ENCODE measurements around the gene PMIS2.

PMIS2 gene

GRCh38 chr19:35585848-35586247 is at the start of gene PMIS2:
Gene PMIS2 (plus strand): TSS chr19:35586173. CDS start chr19:35586260, 87 bp downstream.
- DNase-seq (ENCODE audit: low spot score): no peak

DNA sequence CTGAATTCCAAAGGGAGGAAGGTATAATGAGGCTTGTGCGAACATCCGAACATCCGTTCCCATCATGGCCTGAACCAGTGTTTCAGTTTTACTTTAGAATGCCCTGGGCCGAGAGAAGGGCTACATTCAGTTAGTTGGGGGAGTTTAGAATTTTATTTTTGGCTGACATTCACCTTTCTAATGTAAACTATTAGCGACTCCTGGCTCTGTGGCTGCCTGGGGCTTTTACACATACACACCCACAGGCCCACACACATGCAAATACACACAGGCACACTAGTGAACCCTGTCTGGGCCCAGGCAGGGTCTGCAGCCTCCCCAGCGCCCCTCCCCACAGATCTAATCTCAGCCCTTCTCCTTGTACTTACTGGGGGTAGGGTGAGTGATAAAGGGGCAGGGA is 46.7 kb upstream of the PMIS2 start:
- no peak for DNase-seq (ENCODE audit: low spot score)

DNA sequence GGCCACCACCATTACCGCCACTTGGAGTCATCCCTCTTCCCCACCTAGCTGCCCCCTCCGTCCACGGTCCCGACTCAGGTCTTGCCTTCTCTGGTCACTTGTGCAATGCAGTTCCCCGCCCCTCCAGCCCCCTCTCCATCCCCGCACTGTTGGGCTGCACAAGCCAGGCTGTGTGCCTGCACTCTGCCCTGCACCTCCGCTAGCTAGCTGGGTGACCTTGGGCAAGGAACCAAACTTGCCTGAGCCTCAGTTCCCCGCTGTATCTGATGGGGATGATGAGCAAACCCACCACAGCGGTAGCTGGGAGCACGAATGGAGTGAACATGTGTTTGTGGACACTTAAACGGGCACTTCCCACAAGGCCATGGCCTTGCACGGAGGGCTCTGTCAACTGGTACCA is 46.1 kb upstream of the PMIS2 start:
- DNase-seq (ENCODE audit: low spot score): no peak

DNA sequence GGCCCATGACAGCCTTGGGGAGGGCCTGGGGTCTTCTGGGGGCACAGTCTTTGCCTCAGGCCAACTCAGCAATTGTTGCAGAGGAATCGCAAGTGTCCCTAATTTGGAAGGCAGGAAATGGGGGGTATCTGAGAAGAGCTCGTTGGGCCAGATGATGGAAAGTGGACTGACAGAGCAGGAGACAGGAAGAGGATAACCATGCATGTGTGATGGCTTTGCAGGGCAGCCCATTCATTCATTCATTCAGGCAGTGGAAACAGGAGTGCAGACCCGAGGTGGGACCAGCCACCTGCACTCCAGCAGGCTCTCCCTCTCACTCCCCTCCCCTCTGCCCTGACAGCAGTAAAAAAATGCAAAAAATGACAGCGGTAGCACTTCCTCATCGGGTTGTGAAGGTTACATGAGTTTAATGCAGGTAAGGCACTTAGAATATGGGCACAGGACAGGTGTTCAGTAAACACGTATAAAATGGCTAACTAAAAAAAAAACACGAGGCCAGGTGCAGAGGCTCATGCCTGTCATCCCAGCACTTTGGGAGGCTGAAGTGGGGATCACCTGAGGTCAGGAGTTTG is 45.5 kb upstream of the PMIS2 start:
- DNase-seq (ENCODE audit: low spot score): no peak

DNA sequence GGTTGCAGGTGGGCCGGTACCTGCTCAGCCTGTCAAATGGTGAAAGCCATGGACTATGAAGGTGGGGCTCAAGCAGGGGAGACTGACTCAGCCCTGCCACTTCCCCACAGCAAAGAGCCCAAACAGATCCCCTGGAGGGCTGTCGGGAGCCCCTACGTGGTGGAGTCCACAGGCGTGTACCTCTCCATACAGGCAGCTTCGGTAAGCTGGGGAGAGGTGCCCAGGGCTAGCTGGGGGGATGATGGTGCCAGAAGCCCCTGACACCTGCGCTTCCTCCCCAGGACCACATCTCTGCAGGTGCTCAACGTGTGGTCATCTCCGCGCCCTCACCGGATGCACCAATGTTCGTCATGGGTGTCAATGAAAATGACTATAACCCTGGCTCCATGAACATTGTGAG is 43.8 kb upstream of the PMIS2 start:
- DNase-seq (ENCODE audit: low spot score): no peak

- no peak for DNase-seq (ENCODE audit: low spot score)
Observed at GRCh38 chr19:35543280-35544109, 42.5 kb upstream of the PMIS2 start.

DNA sequence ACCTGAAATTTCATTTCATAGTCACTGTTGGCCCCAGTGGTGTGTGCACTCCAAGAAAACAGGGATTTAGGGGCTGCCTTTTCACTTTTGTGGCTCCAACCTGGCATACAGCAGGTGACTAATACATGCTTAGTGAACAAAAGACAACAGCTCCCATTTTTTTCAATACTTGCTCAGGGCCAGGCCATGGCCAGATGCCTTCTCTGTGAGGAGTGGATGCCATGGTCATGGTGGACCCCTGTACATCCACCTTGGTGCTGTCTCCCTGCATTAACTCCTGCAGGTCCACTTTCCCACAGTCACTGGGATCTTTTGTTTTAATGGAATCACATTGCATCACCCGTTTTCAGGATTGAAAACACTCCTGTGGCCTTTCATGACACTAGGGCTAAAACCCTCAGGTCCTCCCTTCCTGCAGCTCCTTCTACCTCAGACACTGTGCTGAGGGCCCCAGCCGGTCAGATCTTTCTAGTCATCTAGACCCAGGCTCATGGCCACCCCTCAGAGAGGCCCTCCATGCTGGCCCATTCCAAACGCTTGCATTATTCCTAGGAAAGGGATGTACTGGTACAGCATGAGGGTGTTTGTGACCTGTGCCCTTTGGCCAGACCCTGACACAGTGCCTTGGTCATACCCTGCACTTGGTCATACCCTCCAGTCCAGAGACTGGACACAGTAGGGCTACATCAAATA is 41.7 kb upstream of the PMIS2 start:
- DNase-seq (ENCODE audit: low spot score): no peak

GRCh38 chr19:35545001-35545854 is 40.7 kb upstream of the PMIS2 start, which contains the start of gene TMEM147:
Gene TMEM147 (plus strand): TSS chr19:35545626. CDS start chr19:35545740, 114 bp downstream.
- DNase-seq (ENCODE audit: low spot score): peak; percentile 89

DNA sequence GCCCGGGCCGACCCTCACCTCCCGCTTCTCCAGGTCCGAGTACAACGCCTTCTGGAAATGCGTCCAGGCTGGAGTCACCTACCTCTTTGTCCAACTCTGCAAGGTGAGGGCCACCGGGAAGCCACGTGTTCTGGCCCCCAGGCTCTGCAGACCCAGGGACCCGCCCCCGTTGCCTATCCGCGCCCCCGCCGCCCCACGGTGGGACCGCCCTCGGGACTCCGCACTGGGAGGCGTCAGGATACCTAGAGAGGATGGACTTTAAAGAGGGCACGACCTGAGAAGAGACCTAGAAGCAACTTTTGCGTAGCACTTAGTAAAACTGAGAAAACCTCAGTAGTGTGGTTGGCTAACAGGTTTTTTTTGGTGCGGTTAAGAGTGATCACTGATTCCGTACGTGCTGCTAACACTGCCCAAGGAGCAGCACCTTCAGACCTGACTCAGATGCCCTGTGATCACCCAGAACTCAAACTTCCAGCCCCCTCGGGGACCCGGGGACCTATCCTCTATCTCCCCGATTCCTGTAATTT is 40.1 kb upstream of the PMIS2 start:
- DNase-seq (ENCODE audit: low spot score): no peak

DNA sequence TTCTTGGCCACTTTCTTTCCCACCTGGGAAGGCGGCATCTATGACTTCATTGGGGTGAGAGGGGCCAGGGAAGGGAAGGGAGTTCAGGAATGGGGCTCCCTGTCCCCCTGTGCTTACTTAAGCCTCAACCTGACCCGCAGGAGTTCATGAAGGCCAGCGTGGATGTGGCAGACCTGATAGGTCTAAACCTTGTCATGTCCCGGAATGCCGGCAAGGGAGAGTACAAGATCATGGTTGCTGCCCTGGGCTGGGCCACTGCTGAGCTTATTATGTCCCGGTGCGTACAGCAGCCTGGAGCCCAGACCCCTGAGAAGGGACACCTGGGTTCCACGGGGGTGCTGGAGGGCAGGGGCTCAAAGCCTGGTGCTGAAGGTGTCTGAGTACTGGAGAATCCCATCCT is 39.4 kb upstream of the PMIS2 start:
- no peak for DNase-seq (ENCODE audit: low spot score)

- DNase-seq (ENCODE audit: low spot score): peak; percentile 47
Observed at GRCh38 chr19:35549174-35549788, 36.7 kb upstream of the PMIS2 start.

GRCh38 chr19:35549879-35550523 is 36.0 kb upstream of the PMIS2 start:
- no peak for DNase-seq (ENCODE audit: low spot score)

- DNase-seq (ENCODE audit: low spot score): no peak
Observed at GRCh38 chr19:35551091-35551810, 34.7 kb upstream of the PMIS2 start.

GRCh38 chr19:35552534-35553384 is 33.2 kb upstream of the PMIS2 start:
- no peak for DNase-seq (ENCODE audit: low spot score)

DNA sequence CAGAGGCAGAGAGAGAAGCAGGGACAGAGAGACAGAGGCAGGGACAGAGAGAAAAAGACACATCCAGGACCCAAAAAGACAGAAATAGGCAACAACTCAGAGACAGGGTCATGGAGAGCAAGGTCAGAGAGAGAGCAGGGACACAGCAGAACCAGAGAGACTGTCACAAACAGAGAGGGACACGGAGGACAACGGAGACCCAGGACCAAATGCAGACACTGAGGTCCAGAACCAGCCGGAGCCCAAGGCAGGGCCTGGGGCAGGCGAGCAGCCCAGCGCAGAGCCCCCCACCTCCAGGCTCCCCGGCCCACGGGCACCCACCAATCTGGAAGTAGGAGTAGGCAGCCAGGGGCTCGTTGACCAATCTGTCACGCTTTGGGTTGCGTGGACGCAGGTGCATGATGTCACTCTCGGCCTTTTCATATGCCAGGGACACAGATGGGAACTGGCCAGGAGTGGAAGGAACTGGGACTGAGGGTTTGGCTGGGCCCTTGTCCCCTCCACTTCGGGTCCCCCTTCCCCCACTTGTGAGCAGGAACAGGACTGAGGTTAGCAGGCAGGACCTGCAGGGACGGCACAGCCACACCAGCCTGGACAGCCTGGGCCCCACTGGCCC is 32.5 kb upstream of the PMIS2 start:
- DNase-seq (ENCODE audit: low spot score): no peak

GRCh38 chr19:35554076-35554475 is 31.9 kb upstream of the PMIS2 start:
- DNase-seq (ENCODE audit: low spot score): no peak

DNA sequence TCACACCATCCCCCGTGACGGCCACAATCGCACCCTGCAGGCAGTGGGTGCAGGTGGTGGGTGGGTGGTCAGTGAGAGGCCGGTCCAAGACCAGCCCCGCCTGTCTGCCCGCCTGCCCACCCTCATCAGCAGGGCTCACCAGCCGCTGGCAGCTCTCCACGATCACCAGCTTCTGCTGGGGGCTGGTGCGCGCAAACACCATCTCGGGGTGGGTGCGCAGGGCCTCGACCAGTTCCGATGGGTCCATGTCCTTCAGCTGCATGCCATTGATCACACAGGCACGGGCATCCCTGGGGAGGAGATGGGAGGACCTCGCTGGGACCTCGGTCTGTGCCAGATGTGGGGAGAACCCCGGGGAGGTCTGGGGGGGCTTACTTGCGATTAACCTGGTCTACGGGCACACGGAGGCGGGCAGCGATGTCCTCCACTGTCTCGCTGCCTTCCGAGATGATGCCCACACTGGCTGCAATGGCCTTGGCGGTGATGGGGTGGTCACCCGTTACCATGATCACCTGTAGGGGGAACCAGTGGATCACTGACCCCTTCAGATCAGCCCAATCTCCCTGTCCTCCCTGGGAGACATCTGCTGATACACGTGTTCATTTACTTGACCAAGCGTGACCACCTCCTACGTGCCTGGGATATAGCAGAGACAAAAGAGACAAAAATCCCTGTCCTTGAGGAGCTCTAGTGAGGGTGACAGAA is 30.5 kb upstream of the PMIS2 start:
- DNase-seq (ENCODE audit: low spot score): no peak

DNA sequence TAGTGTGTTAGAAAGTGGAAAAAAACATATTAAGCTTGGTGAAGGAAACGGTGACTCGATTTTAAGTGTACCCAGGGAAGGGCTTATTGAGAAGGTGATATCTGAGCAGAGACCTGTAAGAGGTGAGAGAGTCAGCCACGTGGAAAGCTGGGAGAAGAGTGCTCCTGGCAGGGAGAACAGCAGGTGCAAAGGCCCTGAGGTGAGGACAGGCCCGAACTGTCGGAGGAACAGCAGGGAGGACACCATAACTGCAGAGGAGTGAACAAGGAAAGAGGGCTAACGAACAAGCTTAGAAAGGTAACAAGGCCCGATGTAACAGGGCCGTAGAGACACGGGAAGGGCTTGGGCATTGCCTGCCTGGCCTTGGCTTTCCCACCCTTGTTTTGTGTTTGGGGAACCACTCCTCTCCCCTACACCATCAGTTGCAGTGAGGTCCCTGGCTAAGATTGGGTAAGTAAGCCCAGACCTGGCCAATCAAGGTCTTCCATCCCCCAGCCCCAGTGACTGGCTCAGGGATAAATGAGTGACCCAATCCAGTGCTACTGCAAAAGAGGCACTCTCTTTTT is 29.9 kb upstream of the PMIS2 start:
- no peak for DNase-seq (ENCODE audit: low spot score)

Data from putamen (tissue), 1 donor.